ENCODE data around the gene TOMM7.
"Not testable (repeated sequence)": the region's sequence is repeated elsewhere in the genome, so short reads cannot be mapped to it uniquely, and the experiment has no call there.

The TOMM7 gene

DNA sequence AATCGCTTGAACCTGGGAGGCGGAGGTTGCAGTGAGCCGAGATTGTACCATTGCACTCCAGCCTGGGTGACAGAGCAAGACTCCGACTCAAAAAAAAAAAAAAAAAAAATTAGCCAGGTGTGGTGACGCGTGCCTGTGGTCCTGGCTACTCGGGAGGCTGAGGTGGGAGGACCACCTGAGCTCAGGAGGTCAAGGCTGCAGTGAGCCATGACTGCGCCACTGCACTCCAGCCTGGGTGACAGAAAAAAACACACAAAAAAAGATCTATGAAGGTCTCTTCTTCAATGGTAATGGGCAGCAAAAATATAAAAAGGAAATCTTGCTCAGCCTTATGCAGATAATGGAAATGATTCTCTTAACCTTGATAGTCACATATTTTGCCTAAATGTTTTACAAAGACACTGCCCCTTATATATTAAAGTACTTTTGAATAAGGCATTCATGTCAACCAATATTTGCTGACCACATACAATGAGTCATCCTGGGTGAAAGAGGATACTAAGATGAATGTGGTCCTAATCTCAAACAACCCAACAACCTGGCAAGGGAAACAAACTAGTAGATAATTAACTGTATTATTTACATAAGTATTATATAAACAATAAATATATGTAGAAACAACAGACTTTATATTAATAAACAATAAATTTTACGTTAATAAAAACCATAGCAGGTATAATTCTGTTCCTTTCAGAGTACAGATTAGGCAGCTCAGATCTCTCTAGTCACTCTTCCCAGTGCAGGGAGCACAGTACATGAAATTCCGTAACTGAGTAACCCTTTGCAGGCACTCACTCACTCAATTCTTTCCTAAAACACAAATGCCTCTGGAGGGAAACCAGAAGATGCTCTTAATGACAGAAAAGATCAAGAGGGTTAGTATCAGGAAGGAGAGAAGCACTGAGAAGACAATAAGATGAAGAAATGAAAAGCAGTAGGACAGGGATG is 8.1 kb downstream of the TOMM7 start:
- no peak for DNase-seq

DNA sequence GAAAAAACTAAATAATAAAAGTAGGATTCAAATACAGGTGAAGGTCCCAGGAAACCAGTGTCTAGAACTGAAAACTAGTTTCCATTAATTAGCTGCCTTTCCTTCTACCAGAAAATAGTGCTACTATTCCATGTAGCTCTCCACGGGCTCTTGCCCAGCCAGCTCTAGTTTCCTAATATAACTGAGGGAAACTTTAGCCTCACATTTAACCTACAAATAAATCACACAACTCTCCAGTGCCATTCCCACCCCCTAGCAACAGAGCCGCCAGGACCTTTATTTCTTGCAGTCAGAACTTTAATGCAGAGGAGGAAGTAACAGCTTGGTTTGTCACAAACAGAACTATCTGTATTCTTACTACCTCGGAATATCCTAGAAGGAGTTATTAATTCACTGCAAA is 10.3 kb downstream of the TOMM7 start:
- no peak for DNase-seq

DNA sequence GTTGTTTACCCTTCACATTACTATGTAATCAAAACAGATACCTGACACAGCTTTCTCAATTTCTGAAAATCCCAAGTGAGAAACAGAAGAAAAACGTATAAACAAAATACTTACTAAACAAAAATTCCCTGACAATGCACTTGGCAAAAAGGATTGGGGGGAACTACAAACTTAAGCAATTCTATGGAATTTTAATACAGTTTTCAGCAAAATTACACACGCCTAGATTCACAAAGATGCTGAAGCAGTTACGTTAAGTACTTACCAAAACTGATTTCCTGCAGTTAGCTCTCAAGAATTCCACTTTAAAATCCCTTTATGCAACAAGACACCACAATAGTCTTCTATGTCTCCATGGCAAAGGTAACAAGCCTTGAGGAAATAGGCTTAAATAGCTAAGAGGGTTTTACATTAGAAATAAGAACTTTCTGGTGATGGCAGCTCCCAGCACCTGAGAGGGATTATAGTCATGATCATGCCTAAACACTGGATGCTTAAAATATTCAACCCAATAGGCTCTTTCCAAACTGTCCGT is 10.8 kb downstream of the TOMM7 start:
- DNase-seq, result no peak

DNA sequence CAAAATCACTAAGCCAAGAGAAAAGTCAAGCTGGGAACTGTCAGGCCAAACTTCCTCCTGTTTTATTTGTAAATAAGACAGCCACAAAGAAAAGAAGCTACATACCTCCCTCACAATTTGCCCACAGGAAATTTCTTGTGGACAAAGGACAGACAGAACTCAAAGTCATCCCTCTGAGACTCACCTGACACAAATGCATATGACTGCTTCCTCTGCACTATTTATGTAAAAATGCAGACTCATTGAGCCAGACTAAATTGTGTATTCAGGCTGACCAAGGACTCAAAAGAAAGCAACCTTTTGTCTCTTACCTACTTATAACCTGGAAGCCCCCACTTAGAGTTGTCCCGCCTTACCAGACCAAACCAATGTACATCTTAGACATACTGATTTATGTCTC is 11.8 kb downstream of the TOMM7 start:
- no peak for DNase-seq

DNA sequence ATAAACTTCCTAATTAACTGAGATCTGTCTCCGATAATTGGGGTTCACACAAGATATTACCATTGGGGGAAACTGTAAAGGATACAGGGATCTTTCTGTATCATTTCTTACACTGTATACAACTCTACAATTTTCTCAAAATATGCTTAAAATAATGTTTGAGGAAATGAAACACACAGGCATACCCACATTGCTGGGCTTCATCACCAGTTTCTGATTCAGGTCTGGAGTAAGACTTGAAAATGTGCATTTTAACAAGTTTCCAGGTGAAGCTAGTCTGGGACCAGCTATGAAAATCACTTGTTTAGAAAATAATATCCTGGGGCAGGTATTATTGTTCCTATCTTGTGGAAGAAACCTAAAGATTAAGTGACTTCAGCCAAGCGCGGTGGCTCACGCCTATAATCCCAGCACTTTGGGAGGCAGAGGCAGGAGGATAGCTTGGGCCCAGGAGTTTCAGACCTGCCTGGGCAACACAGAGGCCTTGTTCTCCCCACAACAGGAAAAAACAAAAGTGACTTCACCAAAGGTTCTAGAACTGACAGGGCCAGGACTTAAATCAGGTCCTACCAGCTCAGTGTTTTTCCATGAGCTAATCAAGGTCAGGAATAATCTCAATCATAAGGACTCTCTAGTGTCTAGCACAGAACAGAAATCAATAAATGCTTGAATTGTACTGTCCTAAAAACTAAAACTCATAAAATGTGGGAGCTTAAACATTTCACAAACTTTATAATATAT is 12.6 kb downstream of the TOMM7 start:
- DNase-seq, result no peak

DNA sequence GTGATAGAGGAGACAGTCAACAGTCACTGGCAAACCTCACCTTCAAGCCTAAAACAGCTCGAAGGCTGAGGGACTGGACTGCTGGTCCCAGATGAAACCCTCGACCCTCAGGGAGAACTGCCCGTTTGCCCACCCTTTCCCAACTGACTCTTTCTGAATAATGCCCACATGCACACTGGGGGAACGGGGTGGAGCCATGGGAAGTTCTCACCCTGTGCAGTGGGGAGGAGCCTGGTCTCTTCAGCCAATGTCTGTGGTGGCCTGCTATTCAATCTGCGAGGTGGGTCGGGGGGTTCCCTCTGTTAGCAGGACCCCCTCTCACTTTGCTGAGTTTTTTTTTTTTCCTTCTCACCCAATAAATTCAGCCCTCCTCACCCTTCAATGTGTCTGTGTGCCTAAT is 14.5 kb downstream of the TOMM7 start:
- DNase-seq, result no peak

DNA sequence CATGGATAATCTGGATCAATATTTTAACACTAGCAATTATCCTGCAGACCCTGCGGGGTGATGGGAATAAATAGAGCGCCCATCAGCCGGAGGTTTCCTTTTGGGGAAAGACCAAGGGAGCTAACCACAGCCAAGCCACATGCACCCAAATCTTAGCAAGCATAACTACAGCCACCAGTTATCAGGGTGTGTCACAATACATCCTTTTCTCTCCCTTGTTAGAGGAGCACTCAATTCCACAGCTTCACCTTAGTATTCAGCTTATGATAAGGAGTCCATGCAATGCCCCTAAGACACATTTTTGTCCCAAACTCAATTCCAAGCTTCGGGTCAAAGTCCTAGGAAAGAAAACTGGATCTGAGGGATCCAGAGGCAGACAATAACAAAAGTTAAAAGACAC is 15.9 kb downstream of the TOMM7 start:
- no peak for DNase-seq

DNA sequence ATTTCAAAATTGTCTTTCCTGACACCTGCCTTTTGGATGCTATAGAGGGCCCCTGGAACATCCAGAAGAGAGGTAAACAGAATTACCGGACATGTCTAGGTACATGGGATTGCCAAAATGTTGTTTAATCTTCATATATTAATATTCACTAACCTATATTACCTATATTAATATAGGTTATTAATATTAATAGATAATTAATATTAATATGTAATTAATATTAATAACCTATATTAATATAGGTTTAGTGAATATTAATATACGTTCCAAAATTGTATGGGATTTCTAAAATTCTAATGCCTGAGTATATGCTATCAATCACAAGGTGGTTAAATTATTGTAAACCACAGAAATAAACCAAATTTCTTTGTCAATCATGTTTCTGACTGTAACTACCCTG is 17.4 kb downstream of the TOMM7 start:
- DNase-seq, result no peak

DNA sequence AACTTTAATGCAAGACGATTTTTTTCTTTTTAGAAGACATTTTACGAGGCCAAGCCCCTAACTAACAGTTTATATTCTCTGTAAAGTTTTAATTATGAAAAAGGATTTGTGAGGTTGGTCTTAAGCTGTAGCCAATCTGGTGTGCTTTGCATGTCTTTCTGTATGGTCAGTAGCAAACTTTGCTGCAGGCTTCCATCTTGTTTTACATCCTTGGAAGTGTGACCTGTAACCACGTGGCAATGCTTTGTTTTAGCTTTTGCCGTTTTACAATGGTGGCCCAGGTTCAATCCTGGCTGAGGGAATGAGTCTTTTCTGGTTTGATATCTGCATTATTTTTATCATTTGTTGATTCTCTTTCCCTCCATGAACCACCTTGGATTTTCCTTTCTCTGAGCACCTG is 19.8 kb downstream of the TOMM7 start:
- DNase-seq, result not testable (repeated sequence)

DNA sequence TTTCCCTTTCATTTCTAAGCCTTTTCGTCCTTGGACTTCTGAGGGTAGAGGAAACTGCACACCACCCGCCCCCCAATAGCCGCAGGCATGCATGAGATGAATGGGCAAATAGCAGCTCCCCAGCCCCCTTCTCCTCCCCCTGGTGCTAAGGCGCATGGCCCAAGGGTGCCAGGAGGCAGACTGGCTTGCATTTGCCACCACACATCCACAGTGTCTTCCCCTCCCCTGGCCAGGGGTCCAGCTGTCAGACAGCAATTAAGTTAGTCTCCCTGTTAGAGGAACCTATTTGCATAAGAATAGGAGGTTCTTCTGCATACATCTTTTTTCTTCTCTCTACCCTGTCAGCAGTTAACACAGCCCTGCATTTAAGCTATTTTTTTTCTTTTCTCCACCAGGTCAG is 20.2 kb downstream of the TOMM7 start:
- DNase-seq, result no peak

DNA sequence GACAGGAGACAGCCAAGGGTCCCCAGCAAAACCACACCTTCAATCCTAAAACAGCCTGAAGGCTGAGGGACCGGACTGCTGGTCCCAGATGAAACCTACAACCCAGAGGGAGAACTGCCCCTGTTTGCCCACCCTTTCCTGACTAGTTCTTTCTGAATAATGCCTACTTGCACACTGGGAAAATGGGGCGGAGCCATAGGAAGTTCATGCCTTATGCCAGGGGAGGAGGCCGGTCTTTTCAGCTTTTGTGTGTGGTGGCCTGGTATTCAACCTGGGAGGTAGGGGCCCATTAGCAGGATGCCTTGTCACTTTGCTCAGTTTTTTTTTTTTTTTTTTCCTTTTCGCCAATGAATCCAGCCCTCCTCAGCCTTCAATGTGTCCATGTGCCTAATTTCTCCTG is 20.7 kb downstream of the TOMM7 start:
- DNase-seq, result no peak

DNA sequence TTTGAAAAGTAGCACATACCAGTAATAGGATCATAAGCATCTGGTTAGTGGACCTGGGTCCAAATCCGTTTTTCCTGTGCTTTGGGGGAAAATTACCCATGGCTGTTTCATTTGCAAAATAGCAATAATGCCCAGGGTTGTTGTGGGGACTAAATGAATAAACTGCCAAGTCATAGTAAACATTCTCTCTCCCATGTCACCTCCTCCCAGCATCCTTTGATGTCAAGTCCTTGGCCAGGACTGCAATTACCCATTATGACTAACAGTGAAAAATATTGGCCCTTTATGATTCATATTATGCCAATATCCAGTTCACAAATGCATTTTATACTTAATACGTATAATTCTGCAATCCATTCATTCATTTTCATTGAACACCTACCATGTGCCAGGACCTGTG is 23.0 kb downstream of the TOMM7 start:
- DNase-seq, result no peak

DNA sequence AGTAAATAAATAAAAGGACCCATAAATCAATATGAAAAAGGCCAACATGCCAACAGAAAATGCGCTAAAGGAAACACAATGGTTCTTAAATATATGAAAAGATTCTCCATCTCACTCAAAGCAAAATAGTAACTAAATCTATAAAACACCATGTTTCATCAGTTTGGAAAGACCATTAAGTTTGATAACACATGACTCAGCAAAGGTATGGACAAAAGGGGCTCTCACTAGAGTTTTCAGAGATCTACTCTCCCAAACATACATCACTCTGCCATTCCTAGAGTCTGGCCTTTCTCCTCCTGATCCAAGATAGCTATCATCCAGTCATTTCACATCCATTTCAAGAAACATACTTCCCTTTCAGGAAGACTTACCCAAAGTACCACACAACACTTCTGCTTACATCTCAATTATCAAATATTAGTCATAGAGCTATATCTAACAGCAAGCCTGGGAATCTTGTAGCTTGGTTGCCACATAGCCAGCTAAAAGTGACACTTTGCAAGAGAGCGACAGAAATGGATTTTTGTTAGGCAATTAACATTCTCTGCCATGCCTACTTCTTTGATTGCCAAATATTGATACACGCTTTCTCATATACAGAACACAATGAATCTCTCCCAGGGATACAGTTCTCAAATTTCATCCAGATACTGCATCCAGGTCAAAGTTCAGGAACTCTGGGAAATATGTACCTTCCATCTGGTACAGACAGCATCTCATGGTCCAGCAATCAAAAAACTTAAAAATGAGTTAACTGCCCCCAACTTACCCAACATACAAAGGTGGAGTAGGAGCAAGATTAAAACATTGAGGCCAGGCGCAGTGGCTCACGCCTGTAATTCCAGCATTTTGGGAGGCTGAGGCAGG is 28.8 kb downstream of the TOMM7 start:
- DNase-seq, result no peak

DNA sequence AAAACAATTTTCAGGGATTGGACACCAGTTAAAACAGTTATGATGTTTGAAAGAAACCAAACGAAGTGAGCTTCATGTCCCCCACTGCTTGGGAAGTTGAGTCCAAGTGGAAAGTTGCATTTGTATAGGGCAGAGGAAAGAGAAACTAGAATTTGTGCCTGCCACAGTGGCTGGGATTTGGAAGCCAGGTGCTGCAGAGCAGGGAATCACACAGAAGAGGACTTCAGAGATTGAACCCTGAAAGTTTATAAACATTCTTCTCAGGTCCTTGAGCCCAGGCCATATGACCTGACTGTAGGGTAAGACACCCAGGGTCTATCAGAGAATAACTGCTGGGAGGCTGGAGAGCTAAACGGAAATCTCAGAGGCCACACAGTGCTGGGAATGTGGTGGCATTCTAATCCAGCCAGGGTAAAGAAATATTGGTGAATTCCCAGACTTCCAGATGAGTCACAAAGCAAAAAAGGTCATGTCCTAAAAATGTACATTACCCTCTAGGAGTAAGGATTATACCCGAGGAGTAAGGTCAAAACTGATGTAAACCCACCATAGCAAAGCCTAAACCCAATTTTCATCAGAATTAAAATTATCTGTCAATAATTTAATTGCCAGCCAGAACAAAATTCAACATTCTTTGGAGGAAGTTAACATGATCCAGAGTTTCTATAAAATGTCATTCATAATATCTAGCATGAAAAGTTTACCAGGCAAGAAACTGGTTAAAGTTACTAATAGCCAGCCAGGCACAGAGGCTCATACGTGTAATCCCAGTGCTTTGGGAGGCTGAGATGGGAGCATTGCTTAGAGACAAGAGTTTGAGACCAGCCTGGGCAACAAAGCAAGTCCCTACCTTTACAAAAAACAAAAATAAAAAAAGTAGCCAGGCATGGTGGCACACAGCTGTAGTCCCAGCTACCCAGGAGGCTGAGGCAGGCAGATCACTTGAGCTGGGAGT is 31.2 kb downstream of the TOMM7 start:
- no peak for DNase-seq

DNA sequence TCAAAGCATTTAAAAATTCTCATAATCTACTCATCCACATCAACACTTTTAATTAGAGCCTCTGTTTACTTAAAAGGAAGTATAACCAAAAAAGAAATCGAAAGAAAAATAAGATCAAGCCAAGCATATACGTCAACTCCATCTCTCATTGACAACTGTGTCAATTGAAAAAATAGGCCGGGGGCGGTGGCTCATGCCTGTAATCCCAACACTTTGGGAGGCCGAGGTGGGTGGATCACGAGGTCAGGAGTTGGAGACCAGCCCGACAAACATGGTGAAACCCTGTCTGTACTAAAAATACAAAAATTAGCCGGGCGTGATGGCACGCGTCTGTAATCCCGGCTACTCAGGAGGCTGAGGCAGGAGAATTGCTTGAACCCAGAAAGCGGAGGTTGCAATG is 32.0 kb downstream of the TOMM7 start:
- not testable (repeated sequence) for DNase-seq

DNA sequence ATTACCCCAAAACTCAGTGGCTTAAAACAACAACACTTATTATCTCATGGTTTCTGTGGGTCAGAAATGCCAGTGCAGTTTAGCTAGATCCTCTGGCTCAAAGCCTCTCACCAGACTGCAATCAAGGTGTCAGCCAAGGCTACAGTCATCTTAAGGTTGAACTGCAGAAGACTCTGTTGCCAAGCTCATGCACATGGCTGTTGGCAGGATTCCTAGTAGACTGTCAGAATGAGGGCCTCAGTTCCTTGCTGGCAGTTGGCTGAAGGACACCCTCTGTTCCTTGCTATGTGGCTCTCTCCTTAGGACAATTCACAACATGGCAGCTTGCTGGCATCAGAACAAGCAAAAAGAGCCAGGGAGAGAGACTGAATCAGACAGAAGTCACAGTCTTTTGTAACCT is 34.7 kb downstream of the TOMM7 start:
- no peak for DNase-seq

DNA sequence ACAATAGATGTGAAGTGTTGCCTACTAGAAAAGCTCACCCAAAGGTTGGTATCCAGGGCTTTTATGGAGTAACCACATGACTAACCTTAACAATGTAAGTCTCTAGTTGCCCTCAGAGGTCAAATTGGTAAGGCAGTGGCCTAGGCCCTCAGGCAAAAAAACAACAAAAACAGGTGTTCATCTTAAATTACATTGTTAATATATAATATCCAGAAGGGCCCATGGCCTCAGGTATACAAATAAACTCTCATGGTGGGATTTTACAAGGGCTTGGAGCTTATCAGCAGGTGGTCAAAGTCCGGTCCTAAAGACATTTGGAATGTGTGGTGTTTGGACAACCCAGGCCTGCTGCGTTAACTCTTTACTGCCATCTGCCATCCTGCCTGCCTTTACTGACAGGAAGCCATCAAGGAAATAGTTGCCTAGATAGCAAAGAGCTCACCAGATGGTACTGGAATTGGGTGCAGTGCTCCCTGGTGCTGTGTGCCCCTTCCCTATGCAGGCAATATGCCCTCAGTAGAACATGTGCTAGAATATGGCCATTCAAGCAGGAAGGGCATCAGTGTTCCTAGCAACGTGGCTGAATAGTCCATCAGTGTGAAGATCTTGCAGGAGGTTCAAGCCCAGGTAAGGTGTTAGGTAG is 36.2 kb downstream of the TOMM7 start:
- no peak for DNase-seq

DNA sequence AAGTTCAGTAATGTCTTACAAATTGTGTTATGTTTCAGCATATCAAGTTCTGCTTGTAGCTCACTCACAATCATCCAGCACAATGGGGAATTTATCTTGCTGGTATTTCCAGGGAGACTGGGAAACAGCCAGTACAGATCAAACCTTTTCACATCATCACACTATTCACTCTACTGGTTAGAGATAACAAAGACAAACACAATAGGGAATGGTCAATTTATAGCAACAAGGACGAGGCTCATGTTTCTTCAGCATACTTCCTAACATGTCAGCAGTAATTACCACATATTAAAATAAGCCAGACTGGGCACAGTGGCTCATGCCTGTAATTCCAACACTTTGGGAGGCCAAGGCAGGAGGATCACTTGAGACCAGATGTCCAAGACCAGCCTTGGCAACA is 38.3 kb downstream of the TOMM7 start:
- no peak for DNase-seq

DNA sequence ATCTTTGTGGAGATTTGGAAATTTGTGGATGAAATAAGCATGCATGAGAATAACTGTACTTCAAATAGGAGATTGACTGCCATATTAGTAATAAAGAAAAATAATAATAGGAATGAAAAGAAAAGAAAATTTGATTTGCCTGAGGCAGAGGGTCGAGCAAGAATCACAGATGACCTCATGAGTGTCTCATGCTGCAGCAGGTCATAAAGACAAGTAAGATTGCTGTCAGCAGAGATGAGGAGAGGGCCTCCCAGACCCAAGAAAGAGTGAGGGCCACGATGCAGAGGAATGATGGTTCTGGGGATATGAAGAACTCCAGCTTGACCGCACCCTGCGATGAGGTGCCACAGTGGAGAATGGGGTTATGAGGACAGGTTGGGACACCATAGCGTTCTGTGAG is 39.2 kb downstream of the TOMM7 start:
- no peak for DNase-seq

DNA sequence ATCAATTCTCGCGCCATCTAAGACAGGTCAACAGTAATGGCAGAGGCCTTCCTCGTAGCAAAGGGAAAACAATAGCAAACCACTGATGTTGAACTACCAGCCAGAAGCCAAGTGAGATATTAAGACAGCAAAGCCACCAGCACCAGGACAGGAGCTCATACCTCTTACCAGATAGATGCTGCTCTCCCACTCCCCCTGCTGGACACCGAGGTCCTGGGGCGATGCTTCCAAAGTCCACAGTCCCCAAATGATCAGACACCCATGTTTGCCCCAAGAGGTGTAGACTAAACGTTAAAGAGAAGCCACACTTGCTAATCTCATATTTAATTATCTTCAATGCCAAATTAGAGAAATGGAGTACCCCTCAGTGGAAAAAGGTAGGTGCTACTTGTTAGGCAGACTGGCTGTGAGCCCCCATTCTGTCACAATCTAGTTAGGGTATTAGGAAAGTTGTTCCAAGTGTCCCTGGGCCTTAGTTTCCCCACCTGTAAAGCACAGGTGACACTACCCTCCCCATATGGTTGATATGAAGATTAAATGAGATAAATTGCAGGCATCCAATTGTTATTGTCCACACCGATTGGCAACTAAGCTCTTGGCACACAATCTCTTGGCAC is 39.9 kb downstream of the TOMM7 start:
- peak; percentile 82 for DNase-seq

DNA sequence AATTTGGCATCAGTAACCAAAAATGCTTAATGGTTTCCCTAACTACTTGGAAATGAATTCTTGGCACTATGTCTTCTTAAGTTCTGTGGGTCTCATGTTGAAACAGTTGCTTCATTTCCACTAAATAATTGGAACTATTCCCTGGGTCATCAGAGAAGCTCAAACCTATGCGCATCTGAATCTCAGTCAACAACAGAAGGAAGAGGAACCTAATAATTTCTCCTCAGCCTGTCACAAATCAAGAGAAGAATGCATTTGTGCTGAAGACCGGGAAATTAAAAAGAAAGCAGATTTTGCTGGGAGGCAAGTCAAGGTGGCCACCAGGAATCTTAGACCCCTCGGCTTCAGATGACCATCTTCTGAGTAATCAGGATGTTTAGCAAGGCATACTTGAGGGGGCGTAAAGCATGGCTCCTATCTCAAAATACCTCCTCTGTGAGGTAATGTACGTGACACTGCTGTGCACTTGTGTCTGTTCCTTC is 41.4 kb downstream of the TOMM7 start:
- DNase-seq, result no peak

Measured in activated CD4-positive, alpha-beta T cell treated with anti-CD3 and anti-CD28 coated beads, Interleukin-2, Interleukin-6, amounts not matched to agents 100 ng/mL and 50 ng/mL, durations not matched to agents 16 hours and 8 hours (primary cell).